ENCODE data around the gene SH3TC2.

The SH3TC2 gene

GRCh38 chr5:148996270-148996669 lies 66.6 kb downstream of the SH3TC2 start:
- no peak for DNase-seq

GRCh38 chr5:148995791-148996190 lies 67.1 kb downstream of the SH3TC2 start:
- DNase-seq: no peak

GRCh38 chr5:148993283-148993936 lies 69.5 kb downstream of the SH3TC2 start:
- no peak for DNase-seq

- DNase-seq: no peak
Observed at GRCh38 chr5:148992265-148992664, 70.6 kb downstream of the SH3TC2 start.

GRCh38 chr5:148991566-148991965 lies 71.3 kb downstream of the SH3TC2 start:
- DNase-seq: no peak

GRCh38 chr5:148990817-148991216 lies 72.0 kb downstream of the SH3TC2 start:
- no peak for DNase-seq

- DNase-seq: no peak
Observed at GRCh38 chr5:148989567-148989966, 73.3 kb downstream of the SH3TC2 start.

- DNase-seq: no peak
Observed at GRCh38 chr5:148988328-148988727, 74.5 kb downstream of the SH3TC2 start.

GRCh38 chr5:148986636-148987035 lies 76.2 kb downstream of the SH3TC2 start:
- no peak for DNase-seq

GRCh38 chr5:148984345-148984744 lies 78.5 kb downstream of the SH3TC2 start:
- no peak for DNase-seq

GRCh38 chr5:148981353-148981752 lies 81.5 kb downstream of the SH3TC2 start:
- no peak for DNase-seq

GRCh38 chr5:148980731-148981130 lies 82.1 kb downstream of the SH3TC2 start:
- DNase-seq: no peak

GRCh38 chr5:148979083-148979723 lies 83.7 kb downstream of the SH3TC2 start:
- DNase-seq: no peak

- no peak for DNase-seq
Observed at GRCh38 chr5:148978370-148979082, 84.3 kb downstream of the SH3TC2 start.

GRCh38 chr5:148976569-148977381 lies 86.1 kb downstream of the SH3TC2 start:
- DNase-seq: no peak

GRCh38 chr5:148974642-148975327 lies 88.1 kb downstream of the SH3TC2 start:
- DNase-seq: no peak

- no peak for DNase-seq
Observed at GRCh38 chr5:148973455-148973854, 89.4 kb downstream of the SH3TC2 start.

GRCh38 chr5:148972974-148973374 lies 89.9 kb downstream of the SH3TC2 start:
- DNase-seq: no peak

GRCh38 chr5:148972396-148972795 lies 90.5 kb downstream of the SH3TC2 start:
- DNase-seq: no peak

- no peak for DNase-seq
Observed at GRCh38 chr5:148970876-148971275, 92.0 kb downstream of the SH3TC2 start.

GRCh38 chr5:148970228-148970627 lies 92.6 kb downstream of the SH3TC2 start:
- DNase-seq: no peak

GRCh38 chr5:148969291-148969690 lies 93.6 kb downstream of the SH3TC2 start:
- DNase-seq: no peak

GRCh38 chr5:148968311-148968710 lies 94.6 kb downstream of the SH3TC2 start:
- no peak for DNase-seq
